IPS-20b (cell line): ENCODE data around the gene OOSP4B.
"Not testable (repeated sequence)": the region's sequence is repeated elsewhere in the genome, so short reads cannot be mapped to it uniquely, and the experiment has no call there.

ENCODE experiments used
- H3K27ac ChIP-seq: one replicate; pipeline ENCODE4 v1.5.1; 2013; ENCODE audit warnings: low read length
- H3K27me3 ChIP-seq: 2 replicates; pipeline ENCODE4 v1.6.1; 2013; ENCODE audit warnings: mild to moderate bottlenecking, low read length, inconsistent platforms; ENCODE audit not compliant: insufficient read depth
- H3K36me3 ChIP-seq: 2 replicates; pipeline ENCODE4 v1.6.1; 2013; ENCODE audit warnings: low read depth, mild to moderate bottlenecking, inconsistent platforms, low read length, moderate library complexity; ENCODE audit not compliant: insufficient read depth
- H3K4me1 ChIP-seq: 2 replicates; pipeline ENCODE4 v1.6.1; 2013; ENCODE audit warnings: mild to moderate bottlenecking, control low read depth, inconsistent platforms, low read length, moderate library complexity; ENCODE audit not compliant: insufficient read depth
- H3K4me3 ChIP-seq: 2 replicates; pipeline ENCODE4 v1.5.1; 2013; ENCODE audit warnings: mild to moderate bottlenecking, low read length, inconsistent platforms
- H3K9ac ChIP-seq: 2 replicates; pipeline ENCODE4 v1.6.1; 2013; ENCODE audit warnings: low read depth, mild to moderate bottlenecking, inconsistent platforms, low read length, moderate library complexity
- H3K9me3 ChIP-seq: 2 replicates; pipeline ENCODE4 v1.6.1; 2013; ENCODE audit warnings: mild to moderate bottlenecking, low read depth, low read length, inconsistent platforms; ENCODE audit not compliant: insufficient read depth

OOSP4B gene

DNA sequence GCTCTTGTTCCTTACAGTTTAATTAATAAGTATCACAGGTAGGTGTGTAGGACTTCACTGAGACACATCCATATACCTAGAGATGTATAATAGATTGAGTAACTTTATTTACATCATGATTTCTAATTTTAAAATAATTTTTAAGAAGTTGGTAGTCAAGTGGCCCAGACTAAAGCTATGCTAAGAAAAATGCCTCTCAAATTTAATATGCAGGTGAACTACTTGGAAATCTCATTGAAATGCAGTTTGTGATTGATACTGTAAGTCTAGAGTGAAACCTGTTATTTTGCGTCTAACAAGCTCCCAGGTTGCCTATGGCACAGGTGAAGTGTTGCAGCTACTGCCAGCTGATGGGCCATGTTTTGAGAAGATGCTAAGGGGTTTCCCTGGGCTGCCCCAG, at the start of gene OOSP4B:
Gene OOSP4B (plus strand): TSS at position 301 of the 400 bp plus-strand sequence.
- Histone ChIP-seq H3K27me3 (no peaks in the 10 kb centered on the region), H3K9me3 (no peaks in the 10 kb centered on the region), H3K4me1 (peaks cover 9% of the 10 kb centered on the region), H3K4me3 (no peak within 1 kb of the TSS), H3K36me3 (no peaks in the 10 kb centered on the region), H3K9ac (no peak within 1 kb of the TSS), H3K27ac (no peak within 1 kb of the TSS)

DNA sequence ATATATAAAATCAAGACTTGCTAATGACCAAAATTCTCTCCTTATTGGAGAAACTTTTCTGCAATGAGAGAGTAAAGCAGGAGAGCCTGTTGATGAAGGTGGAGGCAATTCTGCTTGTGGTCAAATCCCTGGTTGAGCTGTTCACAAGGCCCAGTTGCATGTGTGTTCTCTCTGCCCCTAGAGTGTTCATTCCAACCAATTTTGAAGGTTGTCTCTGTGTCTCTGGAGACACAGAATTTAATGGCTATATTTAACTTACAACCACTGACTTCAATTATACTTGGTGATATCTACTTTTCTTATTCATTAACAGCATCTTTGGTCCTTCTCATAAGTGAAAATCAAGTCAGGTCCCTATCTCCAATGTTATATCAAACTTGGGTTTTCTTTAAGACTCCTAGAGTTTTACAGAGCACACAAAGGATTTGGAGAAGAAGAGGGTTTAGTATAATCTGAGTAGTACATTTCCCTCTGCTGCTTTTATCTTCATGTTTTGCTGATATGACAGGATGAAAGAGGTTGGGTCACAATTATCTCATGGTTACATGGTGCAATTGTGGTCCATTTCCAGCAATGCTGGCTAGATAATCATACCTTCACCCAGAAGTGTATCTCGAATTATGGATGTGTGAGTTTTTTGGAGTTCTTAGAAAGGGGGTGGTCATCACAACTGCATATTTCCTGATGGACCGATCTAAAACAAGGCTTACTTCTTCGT, 49.1 kb upstream of the OOSP4B start:
- Histone ChIP-seq H3K27me3 (no peaks in the 10 kb centered on the region), H3K27ac (no peak overlapping the region), H3K4me3 (no peak overlapping the region), H3K9ac (no peak overlapping the region), H3K4me1 (peaks cover 15% of the 10 kb centered on the region; the same call in 1 of the 2 replicates), H3K9me3 (no peaks in the 10 kb centered on the region), H3K36me3 (no peaks in the 10 kb centered on the region)

DNA sequence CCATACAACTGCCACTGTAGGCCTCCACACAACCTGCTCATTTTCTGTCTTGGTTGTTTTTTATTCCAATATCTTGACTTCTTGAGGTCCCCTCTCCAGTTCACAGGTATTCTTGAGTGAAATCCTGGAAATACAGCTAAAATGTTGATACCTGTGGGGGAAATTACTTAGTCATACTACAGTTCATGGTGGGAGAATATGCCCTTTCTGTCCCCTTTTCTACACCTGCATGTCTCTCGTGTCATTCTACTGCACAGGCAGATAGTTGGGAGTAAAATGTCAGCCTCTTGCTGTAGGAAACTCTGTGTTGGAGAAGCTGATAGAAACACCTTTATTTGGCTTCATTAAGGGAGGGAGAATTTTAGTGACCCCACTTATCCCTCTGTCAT, 48.6 kb upstream of the OOSP4B start:
- no peaks in the 10 kb centered on the region for H3K9me3 ChIP-seq
- no peak overlapping the region for H3K4me3 ChIP-seq
- H3K4me1 ChIP-seq = peaks cover 18% of the 10 kb centered on the region; the same call in 1 of the 2 replicates
- H3K9ac ChIP-seq = no peak overlapping the region
- no peaks in the 10 kb centered on the region for H3K36me3 ChIP-seq
- no peaks in the 10 kb centered on the region for H3K27me3 ChIP-seq
- H3K27ac ChIP-seq = no peak overlapping the region

DNA sequence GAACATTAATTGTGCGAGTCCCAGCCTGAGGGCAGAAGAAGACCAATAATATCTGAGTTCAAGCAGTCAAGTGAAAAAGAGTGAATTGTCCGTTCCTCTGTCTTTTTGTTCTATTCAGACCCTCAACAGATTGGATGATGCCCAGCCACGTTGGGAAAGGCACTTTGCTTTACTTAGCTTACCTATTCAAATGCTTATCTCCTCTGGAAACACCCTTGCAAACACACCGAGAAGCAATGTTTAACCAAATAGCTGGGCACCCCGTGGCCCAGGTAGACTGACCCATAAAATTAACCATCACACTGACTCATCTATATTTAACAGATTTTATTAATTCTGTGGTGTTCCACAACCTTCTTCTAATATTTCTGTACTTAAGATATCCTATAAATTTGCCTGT, 43.9 kb upstream of the OOSP4B start:
- H3K27ac ChIP-seq = peak overlapping the region; percentile 42
- no peak overlapping the region for H3K4me3 ChIP-seq
- no peaks in the 10 kb centered on the region for H3K9me3 ChIP-seq
- no peaks in the 10 kb centered on the region for H3K27me3 ChIP-seq
- no peaks in the 10 kb centered on the region for H3K36me3 ChIP-seq
- H3K9ac ChIP-seq = no peak overlapping the region
- H3K4me1 ChIP-seq = peaks cover 6% of the 10 kb centered on the region; the same call in 1 of the 2 replicates

DNA sequence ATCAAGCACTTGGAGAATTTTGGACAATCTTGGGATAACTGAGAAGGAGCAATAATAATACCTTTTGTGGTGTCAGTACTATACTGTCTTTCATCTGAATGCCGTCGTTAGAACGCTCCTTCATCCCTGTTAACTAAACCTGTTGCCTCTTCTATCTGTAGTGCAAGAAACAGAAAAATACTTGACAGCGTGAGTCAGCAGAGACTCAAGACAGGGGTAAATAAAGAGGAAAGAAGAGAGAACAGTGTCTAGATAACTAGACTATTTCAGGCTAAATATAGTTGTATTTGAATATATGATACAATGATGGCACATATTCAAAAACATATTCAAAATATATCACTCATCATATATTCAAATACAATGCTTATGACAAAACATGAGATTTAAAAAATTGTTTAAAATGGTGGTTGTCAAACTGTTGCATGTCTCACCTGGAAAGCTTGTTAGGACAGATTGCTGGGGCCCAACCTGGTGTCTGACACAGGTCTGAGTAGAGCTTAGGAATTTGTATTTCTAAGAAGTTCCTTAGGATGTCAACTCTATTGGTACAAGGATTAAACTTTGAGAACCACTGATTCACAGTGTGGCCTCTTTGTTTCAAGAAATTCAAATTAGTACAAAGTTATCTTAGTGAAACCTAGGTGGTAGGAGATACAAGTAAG, 35.7 kb upstream of the OOSP4B start:
- Histone ChIP-seq H3K27ac (no peak overlapping the region), H3K4me1 (no peaks in the 10 kb centered on the region), H3K4me3 (no peak overlapping the region), H3K36me3 (no peaks in the 10 kb centered on the region), H3K27me3 (no peaks in the 10 kb centered on the region), H3K9ac (no peak overlapping the region), H3K9me3 (no peaks in the 10 kb centered on the region)

DNA sequence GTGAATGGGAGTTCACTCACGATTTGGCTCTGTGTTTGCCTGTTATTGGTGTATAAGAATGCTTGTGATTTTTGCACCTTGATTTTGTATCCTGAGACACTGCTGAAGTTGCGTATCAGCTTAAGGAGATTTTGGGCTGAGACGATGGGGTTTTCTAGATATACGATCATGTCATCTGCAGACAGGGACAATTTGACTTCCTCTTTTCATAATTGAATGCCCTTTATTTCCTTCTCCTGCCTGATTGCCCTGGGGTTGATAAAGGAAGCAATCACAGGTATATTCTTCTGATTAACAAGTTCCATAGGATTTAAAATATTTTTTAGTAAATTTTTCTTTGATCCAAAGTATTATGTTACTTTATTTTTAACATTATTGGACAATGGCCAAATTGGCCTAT, 34.9 kb upstream of the OOSP4B start:
- H3K27ac ChIP-seq, H3K9ac ChIP-seq, H3K27me3 ChIP-seq, H3K4me3 ChIP-seq, H3K36me3 ChIP-seq, H3K4me1 ChIP-seq, H3K9me3 ChIP-seq: not testable (repeated sequence)

DNA sequence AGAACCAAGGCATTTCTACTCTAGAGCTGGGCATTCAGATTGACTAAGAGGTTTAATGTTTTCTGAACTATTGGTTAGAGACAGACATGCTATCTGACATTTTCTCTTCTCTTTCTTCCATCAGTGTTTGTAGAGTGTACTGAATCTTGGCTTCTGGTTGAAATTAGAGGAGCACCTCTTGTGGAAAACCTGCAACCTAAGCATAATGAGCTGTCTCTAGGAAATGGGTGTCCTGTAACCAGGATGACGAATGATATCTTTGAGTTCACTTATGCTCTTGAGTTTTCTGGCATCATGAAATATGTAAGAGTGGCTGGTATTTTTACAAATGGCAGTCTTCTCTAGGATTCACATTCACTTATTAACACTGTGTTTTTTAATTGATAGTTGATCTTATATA, 33.8 kb upstream of the OOSP4B start:
- Histone ChIP-seq H3K9me3 (no peaks in the 10 kb centered on the region), H3K4me1 (no peaks in the 10 kb centered on the region), H3K27me3 (no peaks in the 10 kb centered on the region), H3K36me3 (no peaks in the 10 kb centered on the region), H3K9ac (no peak overlapping the region), H3K4me3 (no peak overlapping the region), H3K27ac (no peak overlapping the region)

DNA sequence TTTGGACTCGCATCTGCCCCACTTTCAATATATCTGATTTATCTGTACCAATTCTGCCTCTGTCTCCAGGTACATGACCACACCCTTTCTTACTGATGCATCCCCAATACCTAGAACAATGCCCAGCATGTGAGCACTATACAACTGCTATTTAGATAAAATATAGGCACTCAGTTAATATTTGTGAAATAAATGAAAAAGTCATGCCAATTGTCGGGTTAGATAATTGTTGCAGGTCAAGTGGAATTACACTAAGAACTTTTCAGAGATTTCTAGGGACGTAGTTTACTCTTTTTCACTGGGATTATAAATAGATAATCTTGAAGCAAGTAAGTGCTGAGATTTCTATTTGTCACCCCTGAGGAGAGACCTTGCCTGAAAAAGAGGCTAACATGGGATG, 32.6 kb upstream of the OOSP4B start:
- Histone ChIP-seq H3K9ac (no peak overlapping the region), H3K36me3 (no peaks in the 10 kb centered on the region), H3K4me3 (no peak overlapping the region), H3K27me3 (no peaks in the 10 kb centered on the region), H3K27ac (no peak overlapping the region), H3K9me3 (no peaks in the 10 kb centered on the region), H3K4me1 (no peaks in the 10 kb centered on the region)

DNA sequence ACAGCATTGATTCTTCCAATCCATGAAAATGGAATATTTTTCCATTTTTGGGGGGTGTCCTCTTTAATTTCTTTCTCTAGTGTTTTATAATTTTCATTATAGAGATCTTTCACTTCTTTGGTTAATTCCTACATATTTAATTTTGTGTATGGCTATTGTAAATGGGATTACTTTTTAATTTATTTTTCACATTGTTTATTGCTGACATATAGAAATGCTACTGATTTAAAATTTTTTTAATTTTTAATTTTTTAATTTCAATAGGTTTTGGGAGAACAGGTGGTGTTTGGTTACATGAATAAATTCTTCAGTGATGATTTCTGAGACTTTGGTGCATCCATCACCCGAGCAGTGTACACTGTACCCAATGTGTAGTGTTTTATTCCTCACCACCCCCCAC, 26.6 kb upstream of the OOSP4B start:
- Histone ChIP-seq H3K9me3 (peaks cover 3% of the 10 kb centered on the region; the same call in 1 of the 2 replicates), H3K9ac (no peak overlapping the region), H3K27me3 (no peaks in the 10 kb centered on the region), H3K4me3 (no peak overlapping the region), H3K36me3 (no peaks in the 10 kb centered on the region), H3K27ac (no peak overlapping the region), H3K4me1 (no peaks in the 10 kb centered on the region)

DNA sequence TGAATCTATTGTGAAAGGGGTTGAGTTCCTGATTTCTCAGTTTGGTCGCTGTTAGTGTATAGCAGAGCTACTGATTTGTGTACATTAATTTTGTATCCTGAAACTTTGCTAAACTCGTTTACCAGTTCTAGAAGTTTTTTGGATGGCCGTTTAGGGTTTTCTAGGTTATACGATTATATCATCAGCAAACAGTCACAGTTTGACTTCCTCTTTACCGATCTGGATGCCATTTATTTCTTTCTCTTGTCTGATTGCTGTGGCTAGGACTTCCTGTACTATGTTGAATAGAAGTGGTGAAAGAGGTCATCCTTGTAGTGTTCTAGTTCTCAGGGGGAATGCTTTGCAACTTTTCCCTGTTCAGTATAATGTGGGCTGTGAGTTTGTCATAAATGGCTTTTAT, 24.6 kb upstream of the OOSP4B start:
- Histone ChIP-seq H3K4me1 (no peaks in the 10 kb centered on the region), H3K4me3 (no peak overlapping the region), H3K36me3 (no peaks in the 10 kb centered on the region), H3K9me3 (peaks cover 3% of the 10 kb centered on the region; the same call in 1 of the 2 replicates), H3K27me3 (no peaks in the 10 kb centered on the region), H3K27ac (no peak overlapping the region), H3K9ac (no peak overlapping the region)

DNA sequence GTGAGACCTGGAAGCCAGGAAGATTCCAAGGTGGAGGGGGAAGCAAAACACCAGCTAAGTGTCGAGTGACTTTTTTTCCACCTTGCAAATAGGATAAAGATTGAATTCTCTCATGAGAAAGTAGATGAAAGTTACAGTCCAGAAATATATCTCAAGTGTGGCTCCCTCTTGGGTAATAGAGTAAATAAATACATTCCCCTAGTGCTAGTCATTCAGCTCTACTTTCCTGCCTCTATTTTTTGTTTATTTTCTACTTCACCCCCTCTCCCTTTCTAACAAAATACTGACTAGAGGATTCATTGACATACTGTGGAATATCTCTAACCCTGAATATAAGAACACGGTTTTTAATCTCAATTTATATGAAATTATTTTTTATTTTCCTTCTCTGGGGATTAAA, 19.2 kb upstream of the OOSP4B start:
- no peaks in the 10 kb centered on the region for H3K4me1 ChIP-seq
- H3K9me3 ChIP-seq = no peaks in the 10 kb centered on the region
- no peaks in the 10 kb centered on the region for H3K36me3 ChIP-seq
- H3K4me3 ChIP-seq = no peak overlapping the region
- H3K27ac ChIP-seq = no peak overlapping the region
- H3K9ac ChIP-seq = no peak overlapping the region
- H3K27me3 ChIP-seq = no peaks in the 10 kb centered on the region

DNA sequence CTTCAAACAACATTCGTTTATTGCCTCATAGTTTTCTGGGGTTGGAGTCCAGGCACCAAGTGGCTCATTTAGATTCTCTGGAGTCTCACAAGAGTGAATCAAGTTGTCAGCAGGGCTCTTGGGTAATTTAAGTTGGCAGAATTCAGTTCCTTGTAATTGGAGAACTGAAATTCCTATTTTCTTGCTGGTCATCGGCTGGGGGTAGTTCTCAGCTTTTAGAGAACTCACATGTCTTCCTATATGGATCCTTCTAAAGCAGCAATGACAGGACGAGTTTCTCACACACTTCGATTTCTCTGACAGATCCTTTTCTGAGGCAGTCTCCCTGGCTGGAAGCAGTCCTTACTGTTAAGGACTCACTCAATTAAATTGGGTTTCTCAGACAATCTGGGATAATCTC, 17.3 kb upstream of the OOSP4B start:
- Histone ChIP-seq H3K27ac (no peak overlapping the region), H3K9me3 (no peaks in the 10 kb centered on the region), H3K36me3 (no peaks in the 10 kb centered on the region), H3K4me3 (no peak overlapping the region), H3K9ac (no peak overlapping the region), H3K4me1 (no peaks in the 10 kb centered on the region), H3K27me3 (no peaks in the 10 kb centered on the region)
